Measurements from ENCODE around the gene PRDM1.
A peak's percentile ranks its signal among the peaks of the same experiment; 100 is the strongest.

Gene PRDM1

DNA sequence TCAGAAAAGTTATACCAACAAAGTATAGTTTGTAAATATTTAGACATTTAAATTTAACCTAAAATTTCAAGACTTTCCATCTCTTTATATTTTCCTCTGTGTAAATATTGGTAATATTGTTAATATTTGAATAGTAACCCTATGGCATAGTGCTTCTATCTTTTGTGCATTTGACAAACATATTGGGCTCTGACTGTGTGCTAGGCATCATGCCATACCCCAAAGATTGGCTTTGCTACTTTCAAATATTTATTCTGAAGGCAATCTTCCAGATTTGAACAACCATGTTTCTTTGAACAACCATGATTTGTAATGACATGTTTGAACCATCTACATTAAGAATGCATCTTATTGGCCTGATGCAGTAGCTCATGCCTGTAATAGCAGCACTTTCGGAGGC lies 15.5 kb upstream of the PRDM1 start:
- no peak for DNase-seq

DNA sequence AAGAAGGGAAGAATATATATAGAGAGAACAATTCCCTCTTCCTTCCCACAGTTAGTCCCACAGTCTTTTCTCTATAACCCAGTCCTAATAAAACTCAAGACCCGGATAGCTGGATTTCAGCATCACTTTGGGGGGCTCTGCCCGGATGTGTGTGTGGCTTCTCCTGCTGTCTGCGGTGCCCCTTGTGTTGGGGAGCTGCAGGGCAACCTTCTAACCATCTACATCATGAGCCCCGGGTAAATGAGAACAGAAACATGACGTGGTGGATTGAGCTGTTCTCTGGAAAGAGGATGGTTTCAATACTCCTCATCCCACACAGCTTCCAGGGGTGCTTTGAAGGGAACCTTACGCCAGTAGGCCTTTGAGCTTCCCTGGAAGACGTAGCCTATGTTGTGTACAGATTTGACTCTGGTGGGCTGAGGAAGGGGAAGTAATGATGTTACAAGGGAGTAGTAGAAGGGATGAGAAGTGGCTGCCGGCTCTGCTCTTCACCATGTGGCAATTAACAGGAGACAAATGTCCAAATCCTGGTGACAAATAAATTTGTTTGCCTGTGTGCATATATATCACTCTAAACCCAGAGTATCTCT lies 13.5 kb upstream of the PRDM1 start:
- DNase-seq = peak; percentile 26 to 68 (median 60)

DNA sequence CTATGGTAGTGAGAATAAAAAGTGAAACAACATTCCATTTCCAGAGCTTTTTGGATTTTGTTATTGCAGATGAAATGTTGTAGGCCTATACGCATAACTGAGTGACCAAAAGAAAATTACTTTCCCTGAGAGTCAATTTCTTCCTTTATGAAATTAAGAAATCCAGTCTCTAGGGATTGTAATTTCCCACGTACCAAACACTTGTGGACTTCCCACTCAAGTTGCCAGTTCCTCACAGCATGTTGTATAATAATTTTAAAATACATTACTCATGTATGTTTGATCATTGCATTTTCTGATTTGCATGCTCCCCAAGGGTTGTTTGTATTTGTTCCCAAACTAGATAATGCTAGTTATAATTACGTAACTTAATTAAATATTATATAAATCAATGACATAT lies 12.0 kb upstream of the PRDM1 start:
- peak in 2 of 4 experiments; percentile 36 to 41 for DNase-seq

DNA sequence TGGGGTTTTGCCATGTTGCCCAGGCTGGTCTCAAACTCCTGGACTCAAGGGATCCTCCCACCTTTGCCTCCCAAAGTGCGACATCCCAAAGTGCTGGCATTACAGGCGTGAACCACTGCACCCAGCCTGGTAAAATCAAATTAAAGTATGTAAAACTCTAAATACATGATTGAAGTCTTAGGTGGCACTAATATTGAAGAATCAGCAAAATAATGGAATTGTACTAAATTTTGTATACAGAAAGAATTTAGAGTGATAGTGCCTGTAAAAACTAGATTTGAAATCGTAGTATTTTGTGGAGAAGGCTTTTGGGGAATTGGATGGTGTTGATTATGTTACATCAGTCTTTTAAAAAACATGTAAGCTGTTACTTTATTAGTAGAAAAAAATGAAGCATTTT lies 10.0 kb upstream of the PRDM1 start:
- DNase-seq = no peak

DNA sequence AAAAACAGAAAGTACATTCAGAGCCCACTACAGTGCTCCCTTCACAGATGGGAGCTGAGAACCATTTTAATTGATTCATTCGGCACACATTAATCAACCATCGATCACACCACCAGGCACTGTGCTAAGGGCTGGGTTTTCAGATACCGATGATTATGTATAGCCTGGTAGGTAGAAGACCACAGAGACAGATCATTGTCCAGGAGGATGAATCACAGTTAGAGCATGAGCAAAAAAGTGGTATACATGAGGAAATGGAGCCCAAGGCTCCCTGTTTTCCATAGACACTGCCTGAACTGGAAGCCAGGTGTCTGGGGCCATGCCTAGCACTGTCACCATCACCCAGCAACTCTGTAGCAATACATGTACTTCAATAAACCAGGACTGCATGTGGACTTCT lies 9.0 kb upstream of the PRDM1 start:
- DNase-seq = no peak

DNA sequence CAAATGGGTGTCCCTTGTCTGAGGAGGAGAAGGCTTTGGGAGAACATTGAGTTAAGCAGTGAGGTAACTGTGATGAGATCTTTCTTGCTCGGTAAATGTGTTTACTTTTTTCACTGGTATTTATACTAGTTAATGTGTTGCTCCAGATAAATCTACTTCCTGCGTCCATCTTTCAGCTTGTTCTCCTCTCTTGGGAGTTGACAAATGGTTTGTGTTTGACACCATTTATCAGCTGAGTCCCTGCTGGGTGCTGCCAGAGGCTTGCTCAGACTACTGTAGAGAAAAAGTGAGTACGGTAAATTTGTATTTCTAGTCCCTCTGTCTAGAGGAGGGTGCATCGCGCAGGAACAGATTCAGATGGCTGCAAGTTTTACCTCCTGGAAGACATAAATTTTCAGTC lies 8.3 kb upstream of the PRDM1 start:
- DNase-seq = no peak

DNA sequence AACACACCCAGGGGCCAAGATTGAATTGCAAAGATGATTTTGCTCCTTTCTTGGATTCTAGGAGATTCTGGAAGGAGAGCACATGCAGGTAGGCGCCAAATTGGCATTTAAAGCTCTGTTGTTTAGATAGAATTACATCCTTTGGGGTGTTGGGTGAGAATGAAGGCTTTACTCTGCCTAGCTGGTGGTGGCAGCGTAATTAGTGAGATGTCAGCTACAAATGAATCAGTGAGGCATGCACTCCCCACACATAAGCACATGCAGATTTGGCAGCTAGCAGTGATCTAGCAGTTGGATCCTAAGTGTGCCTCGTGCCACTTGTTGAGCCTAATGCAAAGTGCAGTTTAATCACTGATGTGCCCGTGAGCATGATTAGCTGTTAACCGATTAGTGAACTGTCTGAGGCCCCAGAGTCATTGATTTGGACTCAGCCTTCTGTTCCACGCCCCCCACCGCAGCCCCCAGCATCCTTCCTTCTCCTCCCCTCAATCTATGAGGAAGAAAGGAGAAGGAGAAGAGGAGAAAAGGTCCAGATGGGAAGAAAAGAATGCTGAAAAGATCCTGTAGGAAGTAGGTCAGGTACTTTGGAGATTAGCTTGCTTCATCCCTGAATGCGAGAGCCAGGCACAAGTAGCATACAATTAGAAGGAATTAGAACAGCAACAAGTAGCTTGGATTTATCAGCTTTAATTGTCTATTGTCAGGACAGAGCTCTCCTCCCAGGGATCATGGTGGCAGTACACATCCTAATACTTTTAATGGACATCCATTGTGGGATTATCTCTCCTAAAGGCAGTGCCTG lies 6.0 kb upstream of the PRDM1 start:
- no peak for DNase-seq

DNA sequence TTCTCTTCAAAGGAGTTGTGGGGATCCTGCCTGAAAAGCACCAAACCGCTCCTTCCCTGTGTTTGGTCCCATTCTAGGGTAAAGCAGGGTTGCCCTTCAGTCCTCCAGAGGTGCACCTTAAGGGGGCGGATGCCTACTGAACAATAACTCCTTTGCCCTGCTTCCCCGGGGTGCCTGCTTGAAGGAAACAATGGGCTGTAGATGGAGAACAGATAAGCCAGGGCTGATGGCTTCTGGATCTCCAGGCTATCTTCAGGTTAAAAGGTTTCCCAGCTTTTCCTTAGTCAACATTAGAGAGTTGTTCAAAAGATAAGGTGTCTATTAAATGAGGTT lies 5.4 kb upstream of the PRDM1 start:
- DNase-seq = no peak

DNA sequence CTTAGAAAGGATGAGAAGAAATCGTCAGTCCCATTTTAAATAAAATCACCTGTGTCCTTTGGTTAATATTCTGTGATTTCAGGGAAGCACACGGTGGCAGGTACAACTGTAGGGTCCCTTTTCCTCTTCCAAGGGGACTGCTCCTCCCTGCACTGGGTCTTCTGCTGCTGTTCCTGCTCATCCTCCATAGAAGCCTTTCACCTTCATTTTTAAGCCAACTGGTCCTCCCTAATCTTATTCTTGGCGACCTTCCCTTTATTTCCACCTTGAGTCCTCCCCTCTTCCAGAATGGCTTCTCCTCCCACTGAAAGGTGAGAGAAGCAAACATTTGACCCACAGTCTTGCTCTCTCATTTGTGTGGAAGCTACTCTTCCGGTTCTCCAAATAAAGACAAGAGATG lies 4.4 kb upstream of the PRDM1 start:
- DNase-seq = no peak

DNA sequence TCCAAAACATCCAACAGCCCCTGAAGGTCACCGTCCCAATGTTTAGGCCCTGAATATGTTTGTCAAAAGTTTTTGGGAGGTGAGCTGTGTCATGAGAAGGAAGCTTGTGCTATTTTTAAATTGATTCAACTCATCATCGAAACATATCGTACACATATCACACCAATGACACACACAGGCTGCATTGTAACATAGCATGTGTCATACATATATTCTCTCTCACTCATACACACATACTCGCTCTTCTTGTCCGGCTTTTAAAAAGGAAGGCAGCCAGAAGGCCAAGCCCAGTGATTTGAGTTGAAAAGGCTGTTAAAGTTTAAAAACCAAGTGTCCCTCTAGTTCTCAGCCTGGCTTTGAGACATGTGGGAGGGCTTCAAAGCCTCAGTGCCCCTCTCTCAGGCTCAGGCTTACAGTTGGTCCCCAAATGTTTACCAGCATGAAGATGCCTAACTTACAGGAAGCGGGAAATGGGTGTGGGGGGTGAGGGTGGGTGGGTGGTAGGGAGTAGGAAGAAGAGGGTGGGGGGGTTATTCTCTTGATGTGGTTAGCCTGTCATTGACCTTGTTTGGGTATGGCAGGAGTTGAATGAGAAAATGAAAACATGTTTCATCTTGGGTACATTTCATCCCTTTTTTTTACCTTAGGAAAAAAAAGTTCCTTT lies 3.3 kb upstream of the PRDM1 start:
- DNase-seq = no peak

DNA sequence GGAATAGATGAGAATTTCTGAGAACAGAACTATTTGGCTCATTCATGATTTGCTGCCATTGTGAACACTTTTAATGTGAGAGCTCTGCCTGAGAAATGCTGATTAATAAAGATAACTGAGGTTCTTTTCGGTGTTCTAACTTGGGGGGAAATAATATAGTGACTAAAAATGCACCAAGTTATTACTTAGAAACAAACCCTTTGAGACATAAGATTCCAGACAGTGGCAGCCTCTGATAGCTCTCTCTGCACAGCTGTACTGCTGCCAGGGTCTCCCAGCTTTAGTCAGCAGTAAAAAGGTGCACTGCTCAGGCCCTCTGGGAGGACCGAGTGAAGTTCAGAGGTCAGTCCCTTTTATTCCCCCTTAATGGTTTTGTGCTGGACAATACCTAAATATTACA lies 2.5 kb upstream of the PRDM1 start:
- no peak for DNase-seq

DNA sequence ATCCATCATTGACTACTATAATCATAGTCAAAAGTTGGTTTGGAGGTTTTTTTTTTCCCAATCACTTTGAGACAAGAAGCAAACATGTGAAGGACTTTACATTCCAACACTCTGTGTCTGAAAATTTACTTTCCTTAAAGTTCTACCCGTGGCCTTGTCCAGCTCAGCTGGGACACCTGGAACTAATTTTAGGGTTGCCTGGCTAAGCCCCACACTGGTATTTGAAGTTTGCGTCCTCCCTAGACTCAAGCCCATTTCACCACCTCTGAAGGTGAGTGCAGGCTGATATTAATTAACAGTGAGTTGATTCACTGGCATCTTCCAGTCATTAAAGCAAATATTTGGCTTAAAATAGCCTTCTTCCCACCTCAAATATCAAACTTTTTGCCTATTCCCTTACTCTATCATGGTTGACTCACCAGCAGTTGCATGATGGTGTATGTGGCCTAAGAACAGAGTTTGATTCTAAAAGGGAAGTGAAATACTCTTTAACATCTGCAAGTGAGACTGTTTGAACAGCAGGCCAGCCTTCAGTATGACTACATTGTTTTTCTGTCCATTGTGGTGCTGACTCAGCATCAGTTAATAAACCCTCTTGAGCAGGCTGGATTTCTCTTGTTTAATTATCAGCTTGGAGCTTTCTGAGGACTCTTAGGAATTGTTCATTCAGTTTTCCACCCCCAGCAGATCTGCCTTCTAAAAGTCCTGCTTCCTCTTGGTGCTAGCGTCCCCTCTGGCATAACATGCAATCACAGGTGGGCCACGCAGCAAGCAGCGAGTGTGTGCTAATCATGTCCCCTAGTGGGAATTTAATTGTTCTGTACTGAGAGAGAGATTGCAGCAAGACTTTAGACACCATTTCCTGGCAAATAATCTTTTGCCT lies 1.8 kb upstream of the PRDM1 start:
- DNase-seq = peak; percentile 80 to 96 (median 90)

DNA sequence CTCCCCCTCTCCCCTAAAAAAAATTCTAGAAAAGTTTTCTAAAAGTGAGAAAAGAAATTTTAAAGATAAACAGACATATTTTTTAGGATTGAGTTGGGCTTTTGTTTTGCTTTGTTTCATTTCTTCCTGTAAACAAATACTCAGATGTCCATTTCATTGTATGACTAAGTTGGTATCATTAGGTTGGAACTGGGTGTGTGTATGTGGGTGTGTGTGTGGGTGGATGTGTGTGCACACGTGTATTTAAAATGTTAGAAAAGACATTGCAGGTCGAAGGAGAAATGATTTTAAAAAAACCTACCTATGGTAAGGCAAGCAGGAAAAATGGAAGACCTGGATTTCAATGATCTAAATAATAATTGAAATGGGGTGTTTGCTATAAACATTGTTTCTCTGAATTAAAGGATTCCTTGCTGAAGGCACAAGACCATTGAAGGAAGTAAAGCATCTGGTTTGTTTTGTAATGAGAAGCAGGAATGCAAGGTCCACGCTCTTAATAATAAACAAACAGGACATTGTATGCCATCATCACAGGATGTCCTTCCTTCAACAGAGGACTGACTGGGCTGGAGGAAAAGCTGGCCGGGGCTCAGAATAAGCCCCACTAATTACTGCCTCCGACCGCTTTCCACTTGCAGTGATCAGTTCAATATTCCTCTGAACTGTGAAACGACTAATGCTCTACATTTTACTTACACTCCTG lies 996 bp upstream of the PRDM1 start:
- DNase-seq = peak; percentile 63 to 81 (median 70)

DNA sequence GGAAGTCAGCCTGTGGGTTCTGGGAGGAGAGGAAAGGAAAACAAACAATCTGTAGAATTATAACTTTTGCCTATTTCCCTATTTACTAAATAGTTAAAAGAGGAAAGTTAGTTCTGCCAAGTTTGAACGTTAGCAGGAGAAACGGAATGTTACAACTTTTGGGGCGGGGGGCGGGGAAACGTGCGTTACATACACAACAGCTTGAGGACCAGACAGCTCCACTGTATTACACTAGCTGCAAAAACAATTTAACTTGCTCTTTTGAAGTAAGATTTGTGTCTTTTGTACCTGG lies 498 bp upstream of the PRDM1 start:
- no peak for DNase-seq

DNA sequence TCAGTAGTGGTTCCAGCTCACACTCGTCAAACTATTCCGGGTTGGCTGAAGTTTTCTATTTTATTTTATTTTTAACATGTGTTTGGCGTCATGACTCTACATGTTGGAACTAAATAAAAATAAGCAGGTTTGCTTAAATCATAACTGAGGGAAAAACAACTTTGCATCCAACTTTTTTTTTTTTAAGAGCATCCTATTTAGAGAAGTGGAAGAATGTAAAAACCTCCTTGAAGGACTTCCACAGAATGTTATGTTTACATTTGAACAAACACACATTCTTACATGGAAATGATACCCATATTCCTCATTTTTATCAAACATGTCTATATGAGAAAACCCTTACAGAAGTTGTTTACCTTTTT lies 659 bp downstream of the PRDM1 start:
- DNase-seq = no peak

DNA sequence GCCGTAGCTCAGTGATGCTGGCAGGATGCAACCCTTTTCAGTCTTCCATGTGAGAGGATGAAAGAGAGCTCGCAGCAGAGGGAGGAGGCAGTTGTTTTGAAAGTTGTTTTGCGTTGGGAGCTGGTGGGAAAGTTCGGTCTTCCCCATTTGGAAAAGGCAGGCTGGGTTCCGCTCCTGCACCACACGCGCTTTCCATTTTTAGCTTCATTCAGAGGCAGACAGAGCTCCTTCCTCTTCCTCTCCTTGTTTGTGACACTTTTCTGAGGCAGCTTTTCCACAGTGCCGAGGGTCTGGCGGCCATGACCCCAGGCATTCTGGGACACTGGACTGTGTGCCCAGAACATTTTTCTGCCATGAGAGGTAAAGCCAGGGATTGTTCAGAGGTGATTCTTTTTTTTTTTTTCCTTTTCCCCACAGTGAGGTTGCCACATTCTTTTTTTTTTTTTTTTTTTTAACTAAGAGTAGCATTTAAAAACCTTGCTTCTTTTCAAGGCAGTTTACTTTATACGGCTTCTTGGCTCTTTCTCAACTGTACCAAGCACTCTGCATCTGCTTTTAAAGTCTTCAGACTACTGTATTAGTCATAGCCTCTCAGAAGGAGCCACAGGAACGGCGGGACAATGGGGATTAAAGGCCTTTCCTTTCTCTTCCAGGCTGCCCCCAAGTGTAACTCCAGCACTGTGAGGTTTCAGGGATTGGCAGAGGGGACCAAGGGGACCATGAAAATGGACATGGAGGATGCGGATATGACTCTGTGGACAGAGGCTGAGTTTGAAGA lies 1.6 kb downstream of the PRDM1 start:
- DNase-seq = peak; percentile 86 to 92 (median 90)

DNA sequence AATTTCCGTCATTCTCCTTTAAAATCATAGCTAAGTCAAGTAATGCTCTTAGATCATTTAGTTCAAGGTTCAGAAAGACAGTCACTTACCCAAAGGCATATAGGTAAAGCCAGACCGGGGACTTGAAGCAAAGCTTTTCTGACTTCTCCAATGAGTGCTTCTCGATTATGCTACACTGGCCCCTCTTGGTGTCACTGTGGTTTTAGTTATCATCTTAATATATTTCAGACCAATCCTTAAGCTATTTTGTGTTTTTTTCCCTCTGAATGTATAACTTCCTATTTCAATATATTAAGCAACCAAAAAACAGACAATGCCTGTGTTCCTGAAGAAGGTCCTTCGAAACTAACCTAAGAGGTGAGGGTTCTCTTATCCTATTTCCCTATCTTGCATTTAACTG lies 3.9 kb downstream of the PRDM1 start:
- peak in 3 of 4 experiments; percentile 56 to 74 (median 69) for DNase-seq

DNA sequence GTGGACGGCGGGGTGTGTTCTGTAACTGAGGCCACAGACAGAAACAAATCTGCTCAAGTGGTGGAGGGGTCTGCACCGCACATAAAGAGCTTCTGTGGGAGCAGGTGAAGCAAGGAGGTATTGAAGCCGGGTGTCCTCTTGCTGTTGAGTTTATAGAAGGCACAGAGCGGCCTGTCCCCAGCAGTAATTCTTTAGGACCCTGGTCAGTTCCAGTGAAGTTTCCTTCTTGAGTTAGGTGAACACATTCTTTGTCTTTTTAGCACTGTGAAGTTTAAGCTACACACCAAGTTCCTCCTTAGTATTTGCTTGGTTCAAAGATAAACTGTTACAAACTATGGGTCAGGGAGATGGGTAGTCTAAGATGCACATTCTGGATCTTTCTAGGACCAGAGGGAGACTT lies 6.1 kb downstream of the PRDM1 start:
- DNase-seq = no peak

DNA sequence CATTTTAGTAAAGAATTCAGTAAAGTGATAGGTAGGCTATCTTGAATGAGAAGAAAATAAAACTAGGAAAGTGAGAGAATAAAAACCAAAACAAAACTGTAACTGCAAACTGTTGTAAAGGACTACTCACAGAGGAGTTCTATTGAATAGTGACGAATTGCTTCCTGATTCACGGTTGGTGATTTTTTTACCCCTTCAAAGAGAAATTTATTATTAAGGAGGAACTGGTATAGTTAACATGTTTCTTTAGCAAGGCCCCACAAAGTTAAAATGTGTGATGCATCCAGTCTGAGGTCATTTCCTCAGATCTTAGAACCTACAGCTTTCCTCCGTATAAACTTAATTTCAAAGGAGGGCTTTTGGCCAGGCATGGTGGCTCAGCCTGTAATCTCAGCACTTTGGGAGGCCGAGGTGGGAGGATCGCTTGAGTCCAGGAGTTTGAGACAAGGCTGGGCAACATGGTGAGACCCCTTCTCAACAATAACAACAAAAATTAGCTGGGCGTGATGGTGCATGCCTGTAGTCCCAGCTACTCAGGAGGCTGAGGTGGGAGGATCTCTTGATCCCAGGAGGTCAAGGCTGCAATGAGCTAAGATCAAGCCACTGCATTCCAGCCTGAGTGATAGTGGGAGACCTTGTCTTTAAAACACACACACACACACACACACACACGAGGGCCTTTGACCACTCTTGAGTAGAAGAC lies 8.3 kb downstream of the PRDM1 start:
- DNase-seq = peak in 2 of 4 experiments; percentile 39 to 49

DNA sequence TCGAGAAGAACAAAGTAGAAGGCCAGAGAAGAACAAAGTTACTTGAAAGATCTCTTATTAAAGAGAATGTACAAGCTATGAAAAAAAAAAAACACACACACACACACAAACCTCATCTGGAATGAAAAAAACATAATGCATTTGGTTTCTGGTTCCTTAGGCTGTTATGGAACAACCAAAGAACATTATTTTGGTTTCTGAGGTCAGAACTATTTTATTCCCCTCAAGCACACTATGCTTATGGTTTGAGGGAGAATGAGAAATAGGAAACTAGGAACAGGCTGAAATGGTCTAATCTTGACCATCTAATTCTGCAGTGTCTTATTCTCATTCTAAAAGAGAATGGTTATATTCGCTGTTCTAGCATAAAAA lies 8.8 kb downstream of the PRDM1 start:
- no peak for DNase-seq

All from suppressor macrophage (primary cell).